CD8-positive, alpha-beta memory T cell (primary cell): Measurements from ENCODE around the gene MSMP. TPM values are rescaled to one million over a fixed set of nuclear protein-coding genes. Genes with fewer than 3 reads are reported as not detected.
A peak's percentile ranks its signal among the peaks of the same experiment; 100 is the strongest.

Source experiments
- CTCF ChIA-PET: fragments of 350-600 bp; sonication (Branson Sonifier 250); formaldehyde crosslinking; loops from one replicate; lab custom pipeline; 2021; ENCODE audit warnings: antibody characterized with exemption; lab: Charles Lee
- POLR2A ChIA-PET: fragments of 350-600 bp; sonication (Branson Sonifier 250); formaldehyde crosslinking; loops from one replicate; lab custom pipeline; 2021; ENCODE audit warnings: antibody characterized with exemption; lab: Charles Lee
- DNase-seq, 5 donors: peaks; one replicate each; pipeline versions ENCODE4 v3.0.0 to v3.0.0-alpha.2; 2020 to 2022; ENCODE audit warnings: mixed read lengths in 1 of 5
- H3K27ac ChIP-seq: one replicate; pipeline ENCODE4 v1.7.0; 2013; ENCODE audit warnings: low read depth, mild to moderate bottlenecking, low read length, moderate library complexity
- H3K27me3 ChIP-seq: 2 replicates; pipeline ENCODE4 v1.7.0; 2013; ENCODE audit warnings: low read length, mild to moderate bottlenecking; ENCODE audit not compliant: insufficient read depth, poor library complexity, severe bottlenecking
- H3K36me3 ChIP-seq: 2 replicates; pipeline ENCODE4 v1.7.0; 2013; ENCODE audit warnings: mild to moderate bottlenecking, low read length, moderate library complexity; ENCODE audit not compliant: insufficient read depth
- H3K4me1 ChIP-seq: 2 replicates; pipeline ENCODE4 v1.7.0; 2013; ENCODE audit warnings: mild to moderate bottlenecking, low read length, moderate library complexity; ENCODE audit not compliant: insufficient read depth
- H3K4me3 ChIP-seq: 2 replicates; pipeline ENCODE4 v1.7.0; 2013; ENCODE audit warnings: mild to moderate bottlenecking, low read length
- H3K9me3 ChIP-seq: 2 replicates; pipeline ENCODE4 v1.7.0; 2013; ENCODE audit warnings: mild to moderate bottlenecking, low read length
- H3K27ac Mint-ChIP-seq, 8 donors: one replicate each; pipeline ENCODE4 v1.8.0; 2020 to 2021; ENCODE audit warnings: mixed read lengths in 8 of 8, mild to moderate bottlenecking in 6 of 8, inconsistent platforms in 3 of 8, moderate library complexity in 3 of 8
- H3K27me3 Mint-ChIP-seq, 2 donors: one replicate each; pipeline ENCODE4 v1.8.0; 2020 to 2021; ENCODE audit warnings: mixed read lengths in 2 of 2, mild to moderate bottlenecking in 1 of 2, moderate library complexity in 1 of 2
- H3K36me3 Mint-ChIP-seq, 3 donors: one replicate each; pipeline ENCODE4 v1.8.0; 2020 to 2021; ENCODE audit warnings: mixed read lengths in 3 of 3, inconsistent platforms in 1 of 3, mild to moderate bottlenecking in 1 of 3
- H3K4me1 Mint-ChIP-seq, 3 donors: one replicate each; pipeline ENCODE4 v1.8.0; 2020 to 2021; ENCODE audit warnings: mixed read lengths in 3 of 3, inconsistent platforms in 1 of 3, mild to moderate bottlenecking in 1 of 3
- H3K4me3 Mint-ChIP-seq, 7 donors: one replicate each; pipeline ENCODE4 v1.8.0; 2020 to 2021; ENCODE audit warnings: mixed read lengths in 7 of 7, mild to moderate bottlenecking in 6 of 7, moderate library complexity in 4 of 7, inconsistent platforms in 2 of 7
- H3K9me3 Mint-ChIP-seq, 5 donors: one replicate each; pipeline ENCODE4 v1.8.0; 2020 to 2022; ENCODE audit warnings: mixed read lengths in 5 of 5, mild to moderate bottlenecking in 3 of 5, moderate library complexity in 2 of 5, inconsistent platforms in 1 of 5
- polyA plus RNA-seq: library from polyadenylated mRNA; unstranded; fragments of 300-500 nt; fragmentation: Illumina TruSeq; gene quantifications from one replicate; pipeline ENCODE4 v1.2.3, GENCODE V29; 2021
- total RNA-seq, 2 experiments: library from RNA; stranded (reverse); gene quantifications; one replicate each; pipeline ENCODE4 v1.2.3, GENCODE V29; 2021

MSMP gene
- total and polyA plus RNA-seq, 3 experiments from 2014 or later: 0.51 to 0.63 TPM; not detected in 1

- H3K27ac Mint-ChIP-seq: peak overlapping the region; percentile 23 to 97 (median 69)
- Histone ChIP-seq H3K4me3 (peak overlapping the region; percentile 92), H3K4me1 (peaks cover 25% of the 10 kb centered on the region), H3K36me3 (peaks cover 11% of the 10 kb centered on the region), H3K27me3 (no peaks in the 10 kb centered on the region), H3K9me3 (no peaks in the 10 kb centered on the region), H3K27ac (peak overlapping the region; percentile 76)
- peak overlapping the region; percentile 92 to 100 (median 96) for H3K4me3 Mint-ChIP-seq
- ChIA-PET CTCF (interaction anchor here (2.3 to 4.6 kb wide), 2 partner anchors 17 to 61 kb away, joined by 9 to 22 read pairs; no protein-coding TSS in a partner anchor), POLR2A (interaction anchor here (0.7 kb wide), 1 partner anchor 25 kb away, joined by 3 read pairs; the partner anchor contains the start of gene CREB3)
- H3K27me3 Mint-ChIP-seq: no peaks in the 10 kb centered on the region
- H3K9me3 Mint-ChIP-seq: no peaks in the 10 kb centered on the region
- no peak for DNase-seq
- H3K4me1 Mint-ChIP-seq: peaks cover 45 to 63% (median 51%) of the 10 kb centered on the region in 3 donors
- H3K36me3 Mint-ChIP-seq: peaks cover 4 to 26% (median 5%) of the 10 kb centered on the region in 3 donors
Observed at GRCh38 chr9:35757892-35758275, 3.8 kb upstream of the MSMP start.

- Mint-ChIP-seq H3K4me1 (peaks cover 45 to 65% (median 51%) of the 10 kb centered on the region in 3 donors), H3K36me3 (peaks cover 5 to 31% (median 8%) of the 10 kb centered on the region in 3 donors), H3K27me3 (no peaks in the 10 kb centered on the region), H3K27ac (peak overlapping the region; percentile 90 to 99 (median 95)), H3K9me3 (no peaks in the 10 kb centered on the region), H3K4me3 (peak overlapping the region; percentile 92 to 100 (median 96))
- DNase-seq: no peak
- Histone ChIP-seq H3K9me3 (no peaks in the 10 kb centered on the region), H3K36me3 (peaks cover 17% of the 10 kb centered on the region), H3K4me1 (peaks cover 25% of the 10 kb centered on the region), H3K4me3 (peak overlapping the region; percentile 92), H3K27ac (peak overlapping the region; percentile 76), H3K27me3 (no peaks in the 10 kb centered on the region)
- ChIA-PET POLR2A (interaction anchor here (1.0 to 1.3 kb wide), 3 partner anchors 9 to 57 kb away, joined by 3 to 4 read pairs (median 4); partner anchors contain the start of genes CREB3, HINT2 and TLN1), CTCF (interaction anchor here (0.7 to 4.6 kb wide), 25 partner anchors 11 to 158 kb away, joined by 3 to 28 read pairs (median 4); partner anchors contain the start of genes CCDC107, CREB3, RMRP and TLN1)
Observed at GRCh38 chr9:35757226-35757891, 3.3 kb upstream of the MSMP start.

GRCh38 chr9:35756275-35757225 lies 2.5 kb upstream of the MSMP start:
- no peaks in the 10 kb centered on the region for H3K27me3 ChIP-seq
- H3K36me3 ChIP-seq: peaks cover 25% of the 10 kb centered on the region
- peak overlapping the region; percentile 92 to 99 (median 96) for H3K27ac Mint-ChIP-seq
- H3K4me1 Mint-ChIP-seq: peaks cover 43 to 63% (median 51%) of the 10 kb centered on the region in 3 donors
- no peaks in the 10 kb centered on the region for H3K9me3 ChIP-seq
- H3K4me3 ChIP-seq: peak overlapping the region; percentile 92
- peaks cover 25% of the 10 kb centered on the region for H3K4me1 ChIP-seq
- DNase-seq: peak; percentile 65 to 86 (median 67)
- peak overlapping the region; percentile 92 to 100 (median 96) for H3K4me3 Mint-ChIP-seq
- peak overlapping the region; percentile 76 for H3K27ac ChIP-seq
- H3K36me3 Mint-ChIP-seq: peaks cover 5 to 39% (median 11%) of the 10 kb centered on the region in 3 donors
- H3K27me3 Mint-ChIP-seq: no peaks in the 10 kb centered on the region
- ChIA-PET POLR2A (interaction anchor here (1.0 to 1.3 kb wide), 3 partner anchors 9 to 58 kb away, joined by 3 to 4 read pairs (median 4); partner anchors contain the start of genes CREB3, HINT2 and TLN1), CTCF (interaction anchor here (0.7 to 4.6 kb wide), 34 partner anchors 10 to 157 kb away, joined by 3 to 28 read pairs (median 4); partner anchors contain the start of genes CCDC107, CREB3, RMRP and SPAG8)
- no peaks in the 10 kb centered on the region for H3K9me3 Mint-ChIP-seq

- Histone ChIP-seq H3K27me3 (no peaks in the 10 kb centered on the region), H3K4me3 (no peak overlapping the region), H3K27ac (no peak overlapping the region), H3K9me3 (no peaks in the 10 kb centered on the region), H3K4me1 (peaks cover 28% of the 10 kb centered on the region), H3K36me3 (peaks cover 35% of the 10 kb centered on the region)
- POLR2A ChIA-PET: interaction anchor here (0.6 kb wide), 1 partner anchor 79 kb away, joined by 9 read pairs; no protein-coding TSS in a partner anchor
- CTCF ChIA-PET: interaction anchor here (1.0 to 4.6 kb wide), 6 partner anchors 8 to 150 kb away, joined by 3 to 28 read pairs (median 10); partner anchors contain the start of gene TESK1
- no peak for DNase-seq
- Mint-ChIP-seq H3K4me3 (peak overlapping the region in 5 of 7 donors; percentile 12 to 96 (median 32)), H3K27me3 (no peaks in the 10 kb centered on the region), H3K27ac (peak overlapping the region in 6 of 8 donors; percentile 39 to 92 (median 56)), H3K36me3 (peaks cover 5 to 49% (median 11%) of the 10 kb centered on the region in 3 donors), H3K9me3 (no peaks in the 10 kb centered on the region), H3K4me1 (peaks cover 36 to 67% (median 43%) of the 10 kb centered on the region in 3 donors)
Observed at GRCh38 chr9:35755071-35755470, 995 bp upstream of the MSMP start.

DNA sequence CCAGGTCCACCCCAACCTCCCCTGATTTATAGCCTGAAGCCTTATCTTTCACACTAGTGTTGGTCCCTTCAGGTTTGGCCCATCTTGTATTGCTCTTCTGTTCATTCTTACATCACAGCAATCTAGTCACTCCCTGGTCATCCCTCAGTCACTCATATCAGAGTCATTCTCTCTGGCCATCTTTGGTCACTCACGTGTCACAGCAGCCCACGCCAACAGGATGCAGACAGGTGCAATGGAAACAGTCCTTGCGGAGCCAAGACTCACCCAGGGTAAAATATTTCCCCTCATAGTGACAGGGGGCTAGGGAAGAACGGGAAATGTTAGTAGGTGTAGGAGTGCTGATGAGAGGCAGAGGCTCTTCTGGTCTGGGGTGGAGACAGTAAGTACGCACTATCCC lies 610 bp downstream of the MSMP start:
- H3K4me3 ChIP-seq: no peak overlapping the region
- no peaks in the 10 kb centered on the region for H3K9me3 Mint-ChIP-seq
- no peak overlapping the region for H3K27ac ChIP-seq
- H3K9me3 ChIP-seq: no peaks in the 10 kb centered on the region
- H3K4me3 Mint-ChIP-seq: peak overlapping the region in 2 of 7 donors; percentile 24 to 47
- peaks cover 35% of the 10 kb centered on the region for H3K36me3 ChIP-seq
- H3K27me3 Mint-ChIP-seq: no peaks in the 10 kb centered on the region
- no peak for DNase-seq
- peaks cover 30% of the 10 kb centered on the region for H3K4me1 ChIP-seq
- H3K27me3 ChIP-seq: no peaks in the 10 kb centered on the region
- H3K27ac Mint-ChIP-seq: peak overlapping the region in 2 of 8 donors; percentile 81 to 86
- POLR2A ChIA-PET: no interaction called here
- peaks cover 30 to 62% (median 40%) of the 10 kb centered on the region in 3 donors for H3K4me1 Mint-ChIP-seq
- H3K36me3 Mint-ChIP-seq: peaks cover 5 to 59% (median 11%) of the 10 kb centered on the region in 3 donors
- CTCF ChIA-PET: interaction anchor here (0.8 kb wide), 1 partner anchor 21 kb away, joined by 3 read pairs; the partner anchor contains the start of genes CREB3 and TLN1

DNA sequence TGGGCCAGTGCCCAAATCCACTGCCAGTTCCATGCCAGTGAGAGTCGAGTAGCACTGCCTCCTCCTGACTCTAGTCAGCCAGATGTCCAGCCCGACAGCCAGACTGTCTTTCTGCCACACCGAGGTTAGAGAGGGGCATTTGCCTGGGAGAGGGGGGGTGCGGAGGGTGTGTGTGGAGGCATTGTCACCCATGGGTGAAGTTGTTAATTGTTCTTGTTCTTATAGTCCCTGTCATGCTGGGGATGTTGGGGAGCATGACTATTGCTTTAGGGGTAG lies 3.9 kb downstream of the MSMP start:
- no peak for DNase-seq
- Mint-ChIP-seq H3K4me1 (peaks cover 36 to 63% (median 44%) of the 10 kb centered on the region in 3 donors), H3K9me3 (no peaks in the 10 kb centered on the region), H3K4me3 (peak overlapping the region; percentile 91 to 98 (median 95)), H3K27ac (peak overlapping the region; percentile 83 to 98 (median 93)), H3K36me3 (peaks cover 5 to 58% (median 11%) of the 10 kb centered on the region in 3 donors), H3K27me3 (no peaks in the 10 kb centered on the region)
- ChIA-PET POLR2A (interaction anchor here (2.3 to 3.4 kb wide), 3 partner anchors 12 to 146 kb away, joined by 8 to 45 read pairs (median 11); partner anchors contain the start of genes CREB3, TESK1 and TLN1), CTCF (interaction anchor here (0.7 to 5.4 kb wide), 10 partner anchors 10 to 142 kb away, joined by 3 to 68 read pairs (median 4); partner anchors contain the start of genes CCDC107, CREB3, RMRP and TLN1)
- peak overlapping the region; percentile 88 for H3K4me3 ChIP-seq
- peaks cover 38% of the 10 kb centered on the region for H3K4me1 ChIP-seq
- H3K27me3 ChIP-seq: no peaks in the 10 kb centered on the region
- peak overlapping the region; percentile 75 for H3K27ac ChIP-seq
- H3K9me3 ChIP-seq: no peaks in the 10 kb centered on the region
- peaks cover 35% of the 10 kb centered on the region for H3K36me3 ChIP-seq
